ENCODE results near the gene SH3RF3. TPM values are rescaled to one million over a fixed set of nuclear protein-coding genes. Genes with fewer than 3 reads are reported as not detected.

The SH3RF3 gene
- total and polyA plus RNA-seq, 9 of the 15 experiments (the other 6 are each of a cell fraction or from before 2014, with no cell fraction given) = 0.02 TPM; not detected in 8

DNA sequence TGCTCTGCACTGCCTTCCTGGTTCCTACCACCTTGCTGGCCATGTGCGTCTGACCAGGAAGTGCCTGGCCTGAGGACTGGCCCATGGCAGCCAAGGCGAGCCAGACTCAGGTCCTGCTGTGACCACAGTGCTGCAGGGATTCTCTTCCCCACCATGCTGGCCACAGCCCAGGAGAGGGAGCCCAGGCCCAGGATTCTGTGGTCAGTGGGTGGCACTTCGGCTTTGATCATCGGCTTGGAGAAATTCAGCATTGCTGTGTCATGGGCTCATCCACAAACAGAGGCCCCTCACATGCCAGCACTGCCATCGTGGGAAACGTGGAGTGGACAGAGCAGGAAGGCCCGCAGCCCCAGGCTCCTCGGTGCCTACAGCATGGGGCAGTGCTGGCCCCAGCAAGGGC lies 273.2 kb downstream of the SH3RF3 start:
- H3K79me2 ChIP-seq (ENCODE audit: control insufficient read depth, insufficient read depth, low read length) = no peaks in the 10 kb centered on the region
- no peaks in the 10 kb centered on the region; the same call in 1 of the 2 replicates for H4K20me1 ChIP-seq (replicated peaks; ENCODE audit: control insufficient read depth, insufficient read depth, low read length)
- ATAC-seq (no peak), FAIRE-seq (no peak), DNase-seq (ENCODE audit: extremely low read depth in 1 of 4, low spot score in 3 of 4) (no peak)
- intact Hi-C loops (cut with micrococcal nuclease) (no loop called here), in situ Hi-C loops (cut with MboI) (no loop called here)
- H2AFZ ChIP-seq (ENCODE audit: low read depth, low read length) = no peak overlapping the region
- H3K27me3 ChIP-seq (ENCODE audit: control insufficient read depth in 2 of 2, insufficient read depth in 2 of 2, low read length in 2 of 2) = peaks cover 2 to 73% of the 10 kb centered on the region in 2 experiments; a peak in 2 of 5 replicates
- ChIA-PET CTCF (ENCODE audit: low intra/inter-chr PET ratio) (no interaction called here), POLR2A (interaction anchor here (0.6 kb wide), 1 partner anchor 175 kb away, joined by 3 read pairs; no protein-coding TSS in a partner anchor)
- H3K27ac ChIP-seq (ENCODE audit: extremely low read depth, low read depth, low read length) = no peak overlapping the region
- H3K36me3 ChIP-seq (ENCODE audit: control insufficient read depth, insufficient read depth, low read length) = no peaks in the 10 kb centered on the region
- H3K9ac ChIP-seq (ENCODE audit: insufficient read depth in 1 of 2, low read depth in 2 of 2, low read length in 2 of 2) = no peak overlapping the region
- 2% methylated on average over 7 of the region's 8 CpGs for WGBS (ENCODE audit: insufficient coverage, low coverage, missing lambda C conversion rate)
- no peak overlapping the region for H3K4me3 ChIP-seq
- TF ChIP-seq ZNF76 (CRISPR knock-in tag; IDR thresholded peaks at IDR 0.05; ENCODE audit: borderline replicate concordance) (no peak), BRD9 (IDR thresholded peaks at IDR 0.05; ENCODE audit: low read depth, partially characterized antibody) (no peak), ARID2 (IDR thresholded peaks at IDR 0.05) (no peak), ZNF274 (IDR thresholded peaks at IDR 0.05; ENCODE audit: borderline replicate concordance, low read depth, low read length) (no peak), MTA1 (IDR thresholded peaks at IDR 0.05; ENCODE audit: borderline replicate concordance) (no peak), OTX1 (CRISPR knock-in tag; IDR thresholded peaks at IDR 0.05) (no peak), SETDB1 (IDR thresholded peaks at IDR 0.05; ENCODE audit: low read length) (no peak)
- TF ChIP-seq, protein P1, sequence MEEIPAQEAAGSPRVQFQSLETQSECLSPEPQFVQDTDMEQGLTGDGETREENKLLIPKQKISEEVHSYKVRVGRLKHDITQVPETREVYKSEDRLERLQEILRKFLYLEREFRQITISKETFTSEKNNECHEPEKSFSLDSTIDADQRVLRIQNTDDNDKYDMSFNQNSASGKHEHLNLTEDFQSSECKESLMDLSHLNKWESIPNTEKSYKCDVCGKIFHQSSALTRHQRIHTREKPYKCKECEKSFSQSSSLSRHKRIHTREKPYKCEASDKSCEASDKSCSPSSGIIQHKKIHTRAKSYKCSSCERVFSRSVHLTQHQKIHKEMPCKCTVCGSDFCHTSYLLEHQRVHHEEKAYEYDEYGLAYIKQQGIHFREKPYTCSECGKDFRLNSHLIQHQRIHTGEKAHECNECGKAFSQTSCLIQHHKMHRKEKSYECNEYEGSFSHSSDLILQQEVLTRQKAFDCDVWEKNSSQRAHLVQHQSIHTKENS (CRISPR knock-in tag; IDR thresholded peaks at IDR 0.05) = no peak
- TF ChIP-seq, protein P2, sequence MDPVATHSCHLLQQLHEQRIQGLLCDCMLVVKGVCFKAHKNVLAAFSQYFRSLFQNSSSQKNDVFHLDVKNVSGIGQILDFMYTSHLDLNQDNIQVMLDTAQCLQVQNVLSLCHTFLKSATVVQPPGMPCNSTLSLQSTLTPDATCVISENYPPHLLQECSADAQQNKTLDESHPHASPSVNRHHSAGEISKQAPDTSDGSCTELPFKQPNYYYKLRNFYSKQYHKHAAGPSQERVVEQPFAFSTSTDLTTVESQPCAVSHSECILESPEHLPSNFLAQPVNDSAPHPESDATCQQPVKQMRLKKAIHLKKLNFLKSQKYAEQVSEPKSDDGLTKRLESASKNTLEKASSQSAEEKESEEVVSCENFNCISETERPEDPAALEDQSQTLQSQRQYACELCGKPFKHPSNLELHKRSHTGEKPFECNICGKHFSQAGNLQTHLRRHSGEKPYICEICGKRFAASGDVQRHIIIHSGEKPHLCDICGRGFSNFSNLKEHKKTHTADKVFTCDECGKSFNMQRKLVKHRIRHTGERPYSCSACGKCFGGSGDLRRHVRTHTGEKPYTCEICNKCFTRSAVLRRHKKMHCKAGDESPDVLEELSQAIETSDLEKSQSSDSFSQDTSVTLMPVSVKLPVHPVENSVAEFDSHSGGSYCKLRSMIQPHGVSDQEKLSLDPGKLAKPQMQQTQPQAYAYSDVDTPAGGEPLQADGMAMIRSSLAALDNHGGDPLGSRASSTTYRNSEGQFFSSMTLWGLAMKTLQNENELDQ (CRISPR knock-in tag; IDR thresholded peaks at IDR 0.05; ENCODE audit: borderline replicate concordance) = no peak
- TF ChIP-seq, protein P3, sequence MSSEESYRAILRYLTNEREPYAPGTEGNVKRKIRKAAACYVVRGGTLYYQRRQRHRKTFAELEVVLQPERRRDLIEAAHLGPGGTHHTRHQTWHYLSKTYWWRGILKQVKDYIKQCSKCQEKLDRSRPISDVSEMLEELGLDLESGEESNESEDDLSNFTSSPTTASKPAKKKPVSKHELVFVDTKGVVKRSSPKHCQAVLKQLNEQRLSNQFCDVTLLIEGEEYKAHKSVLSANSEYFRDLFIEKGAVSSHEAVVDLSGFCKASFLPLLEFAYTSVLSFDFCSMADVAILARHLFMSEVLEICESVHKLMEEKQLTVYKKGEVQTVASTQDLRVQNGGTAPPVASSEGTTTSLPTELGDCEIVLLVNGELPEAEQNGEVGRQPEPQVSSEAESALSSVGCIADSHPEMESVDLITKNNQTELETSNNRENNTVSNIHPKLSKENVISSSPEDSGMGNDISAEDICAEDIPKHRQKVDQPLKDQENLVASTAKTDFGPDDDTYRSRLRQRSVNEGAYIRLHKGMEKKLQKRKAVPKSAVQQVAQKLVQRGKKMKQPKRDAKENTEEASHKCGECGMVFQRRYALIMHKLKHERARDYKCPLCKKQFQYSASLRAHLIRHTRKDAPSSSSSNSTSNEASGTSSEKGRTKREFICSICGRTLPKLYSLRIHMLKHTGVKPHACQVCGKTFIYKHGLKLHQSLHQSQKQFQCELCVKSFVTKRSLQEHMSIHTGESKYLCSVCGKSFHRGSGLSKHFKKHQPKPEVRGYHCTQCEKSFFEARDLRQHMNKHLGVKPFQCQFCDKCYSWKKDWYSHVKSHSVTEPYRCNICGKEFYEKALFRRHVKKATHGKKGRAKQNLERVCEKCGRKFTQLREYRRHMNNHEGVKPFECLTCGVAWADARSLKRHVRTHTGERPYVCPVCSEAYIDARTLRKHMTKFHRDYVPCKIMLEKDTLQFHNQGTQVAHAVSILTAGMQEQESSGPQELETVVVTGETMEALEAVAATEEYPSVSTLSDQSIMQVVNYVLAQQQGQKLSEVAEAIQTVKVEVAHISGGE (CRISPR knock-in tag; IDR thresholded peaks at IDR 0.05) = no peak
- H3K9me3 ChIP-seq (replicated peaks; ENCODE audit: control insufficient read depth, insufficient read depth, low read depth, low read length) = no peaks in the 10 kb centered on the region
- H3K4me2 ChIP-seq (ENCODE audit: insufficient read depth, low read length) = no peak overlapping the region
- H3K4me1 ChIP-seq (replicated peaks in 1 of 2; ENCODE audit: control insufficient read depth in 2 of 2, insufficient read depth in 2 of 2, low read length in 2 of 2) = no peaks in the 10 kb centered on the region
- BruUV-seq (replicated peaks) = no TSS peak
- no peaks in the 10 kb centered on the region for H3K9me1 ChIP-seq (ENCODE audit: control insufficient read depth, insufficient read depth, low read length)
